22Rv1 (cell line): ENCODE data around the gene RPL11.

Source experiments
- H3K27ac ChIP-seq: fragments of 450-650 bp; 2 replicates; pipeline ENCODE4 v1.5.1; 2017
- ZFX ChIP-seq: fragments of 450-650 bp; IDR thresholded peaks from 2 replicates; pipeline ENCODE4 v1.6.1; 2017; ENCODE audit warnings: antibody characterized with exemption, borderline replicate concordance
- TF ChIP-seq, protein P1 (sequence below): fragments of 450-650 bp; IDR thresholded peaks from 2 replicates; pipeline ENCODE4 v1.5.1; 2017; ENCODE audit warnings: mild to moderate bottlenecking

Gene RPL11

DNA sequence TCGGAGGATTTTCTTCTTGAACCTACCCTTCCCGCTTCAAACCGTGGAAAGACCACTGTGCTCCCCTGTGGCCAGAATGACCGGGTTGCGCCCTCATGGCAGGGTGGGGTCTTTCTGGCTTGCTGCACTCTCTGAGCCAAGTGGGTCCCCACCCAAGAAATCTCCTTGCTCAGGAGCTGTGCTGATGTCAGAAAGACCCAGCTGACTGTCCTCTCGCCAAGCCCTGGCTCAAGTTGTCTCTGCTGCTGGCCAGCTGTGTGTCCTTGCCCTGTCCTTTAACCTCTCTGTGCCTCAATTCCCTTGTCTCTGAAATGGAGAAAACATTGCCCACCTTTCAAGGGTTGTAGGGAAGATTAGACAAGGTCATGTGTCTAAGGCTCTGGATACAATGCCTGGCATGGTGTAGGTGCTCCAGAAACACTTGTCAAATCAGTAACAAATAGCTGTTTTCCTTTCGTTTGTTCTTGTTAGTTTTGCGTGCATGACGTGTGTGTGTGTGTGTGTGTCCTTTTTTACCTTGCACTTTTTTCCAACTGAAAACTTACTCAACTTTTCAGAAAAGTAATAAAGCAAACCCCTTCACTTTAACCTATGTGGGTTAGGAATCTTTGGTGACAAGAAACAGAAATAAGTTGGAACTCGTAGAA, 41.1 kb upstream of the RPL11 start:
- TF ChIP-seq, protein P1, sequence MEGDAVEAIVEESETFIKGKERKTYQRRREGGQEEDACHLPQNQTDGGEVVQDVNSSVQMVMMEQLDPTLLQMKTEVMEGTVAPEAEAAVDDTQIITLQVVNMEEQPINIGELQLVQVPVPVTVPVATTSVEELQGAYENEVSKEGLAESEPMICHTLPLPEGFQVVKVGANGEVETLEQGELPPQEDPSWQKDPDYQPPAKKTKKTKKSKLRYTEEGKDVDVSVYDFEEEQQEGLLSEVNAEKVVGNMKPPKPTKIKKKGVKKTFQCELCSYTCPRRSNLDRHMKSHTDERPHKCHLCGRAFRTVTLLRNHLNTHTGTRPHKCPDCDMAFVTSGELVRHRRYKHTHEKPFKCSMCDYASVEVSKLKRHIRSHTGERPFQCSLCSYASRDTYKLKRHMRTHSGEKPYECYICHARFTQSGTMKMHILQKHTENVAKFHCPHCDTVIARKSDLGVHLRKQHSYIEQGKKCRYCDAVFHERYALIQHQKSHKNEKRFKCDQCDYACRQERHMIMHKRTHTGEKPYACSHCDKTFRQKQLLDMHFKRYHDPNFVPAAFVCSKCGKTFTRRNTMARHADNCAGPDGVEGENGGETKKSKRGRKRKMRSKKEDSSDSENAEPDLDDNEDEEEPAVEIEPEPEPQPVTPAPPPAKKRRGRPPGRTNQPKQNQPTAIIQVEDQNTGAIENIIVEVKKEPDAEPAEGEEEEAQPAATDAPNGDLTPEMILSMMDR: no peak
- TF ChIP-seq ZFX: no peak
- H3K27ac ChIP-seq: peak overlapping the region; percentile 52

DNA sequence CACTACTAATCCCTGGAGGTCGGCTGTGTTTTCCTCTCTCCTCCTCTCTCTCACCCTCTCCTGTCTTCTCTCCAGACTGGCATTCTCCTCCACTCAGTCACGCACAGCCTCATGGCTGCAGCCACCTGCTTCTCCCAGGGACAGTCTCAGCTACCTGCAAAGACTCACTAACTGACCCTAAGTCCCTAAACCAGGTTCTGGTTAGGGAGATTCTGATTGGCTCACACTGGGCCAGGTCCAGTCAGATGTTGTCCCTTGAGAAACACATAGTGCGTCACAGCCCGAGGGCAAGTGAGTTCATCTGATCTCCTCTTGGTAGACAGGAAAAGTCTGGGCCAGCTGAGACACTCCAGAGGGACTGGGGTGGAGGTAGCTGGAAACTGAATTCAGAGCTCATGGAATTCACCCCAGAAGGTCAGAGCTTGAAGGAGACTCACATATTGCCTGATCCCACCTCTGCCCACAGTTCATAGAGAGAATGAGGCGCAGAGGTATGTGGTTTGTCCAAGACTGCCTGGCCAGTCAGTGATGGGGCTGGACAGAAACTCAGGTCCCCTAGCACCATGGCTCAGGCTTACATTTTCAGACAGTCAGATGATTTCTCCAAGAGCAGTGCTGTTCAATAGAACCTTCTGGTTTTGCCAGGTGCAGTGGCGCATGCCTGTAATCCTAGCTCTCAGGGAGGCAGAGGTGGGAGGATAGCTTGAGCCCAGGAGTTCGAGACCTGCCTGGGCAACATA, 40.4 kb upstream of the RPL11 start:
- TF ChIP-seq, protein P1: no peak
- peak overlapping the region; percentile 52 for H3K27ac ChIP-seq

DNA sequence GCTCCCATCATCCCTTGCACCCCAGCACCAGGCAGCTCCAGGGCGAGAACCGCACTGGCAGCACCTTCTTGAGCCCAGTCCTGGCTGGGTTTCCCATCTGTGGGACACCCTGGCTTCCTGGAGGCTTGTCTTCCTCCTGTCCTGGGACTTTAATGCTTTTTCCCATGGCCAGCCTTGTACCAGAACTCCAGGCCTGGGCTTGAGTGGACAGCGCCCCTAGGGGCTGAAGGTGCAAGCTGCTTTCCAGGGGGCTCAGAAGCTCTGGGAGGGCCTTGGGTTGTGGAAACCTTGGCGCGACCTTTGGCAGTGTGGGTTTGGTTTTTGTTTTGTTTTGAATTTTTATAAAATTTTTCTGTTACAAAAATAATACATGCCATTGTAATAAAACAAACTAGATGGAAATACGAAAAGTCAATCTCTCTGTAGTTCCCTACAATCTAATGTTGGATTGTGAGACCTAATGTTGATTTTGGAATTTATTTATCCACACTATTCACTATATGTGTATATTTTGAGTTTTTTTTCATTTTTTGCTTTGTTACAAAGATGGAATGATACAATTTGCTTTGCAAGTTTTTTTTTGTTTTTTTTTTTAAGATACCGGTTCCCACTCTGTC, 33.8 kb upstream of the RPL11 start:
- no peak for TF ChIP-seq ZFX
- TF ChIP-seq, protein P1: peak; percentile 98
- H3K27ac ChIP-seq: no peak overlapping the region

DNA sequence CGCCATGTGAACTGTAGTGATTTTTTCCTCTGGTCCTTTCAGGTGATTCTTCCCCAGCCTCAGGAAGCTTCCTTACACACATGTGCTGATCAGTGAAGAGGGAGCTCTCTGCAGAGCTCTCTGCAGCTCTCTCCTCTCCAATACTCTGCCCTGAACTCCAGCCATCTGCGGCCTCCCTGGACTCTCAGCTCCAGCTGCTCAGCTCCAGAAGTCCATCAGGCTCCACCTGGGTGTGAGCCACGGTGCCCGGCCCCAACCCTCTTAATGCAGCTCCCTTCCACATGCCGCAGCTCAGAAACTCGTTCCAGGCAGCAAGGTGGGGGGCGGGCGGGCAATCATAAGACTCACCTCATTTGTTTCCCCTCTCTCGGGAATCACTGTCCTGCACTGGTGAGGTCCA, 30.9 kb upstream of the RPL11 start:
- TF ChIP-seq, protein P1: no peak
- TF ChIP-seq ZFX: no peak
- H3K27ac ChIP-seq: no peak overlapping the region

DNA sequence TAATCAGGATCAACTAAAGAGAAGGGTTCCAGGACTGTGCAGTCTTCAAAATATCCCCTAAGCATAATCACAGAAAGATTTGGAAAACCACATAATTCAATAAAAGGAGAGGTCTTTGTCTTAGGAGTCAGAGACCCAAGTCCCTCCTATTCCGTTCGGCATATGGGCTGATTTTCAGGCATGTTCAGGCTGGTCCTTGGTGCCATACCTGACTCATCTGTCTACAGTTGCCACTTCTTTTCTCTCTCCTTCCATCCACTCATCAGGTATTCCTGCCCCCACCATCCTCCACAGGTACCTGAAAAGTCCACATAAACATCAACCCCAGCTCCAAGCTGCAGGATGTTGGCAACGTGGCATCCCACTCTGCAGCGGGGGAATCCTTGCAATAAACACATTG, 29.7 kb upstream of the RPL11 start:
- TF ChIP-seq, protein P1: no peak
- TF ChIP-seq ZFX: no peak
- H3K27ac ChIP-seq: no peak overlapping the region

DNA sequence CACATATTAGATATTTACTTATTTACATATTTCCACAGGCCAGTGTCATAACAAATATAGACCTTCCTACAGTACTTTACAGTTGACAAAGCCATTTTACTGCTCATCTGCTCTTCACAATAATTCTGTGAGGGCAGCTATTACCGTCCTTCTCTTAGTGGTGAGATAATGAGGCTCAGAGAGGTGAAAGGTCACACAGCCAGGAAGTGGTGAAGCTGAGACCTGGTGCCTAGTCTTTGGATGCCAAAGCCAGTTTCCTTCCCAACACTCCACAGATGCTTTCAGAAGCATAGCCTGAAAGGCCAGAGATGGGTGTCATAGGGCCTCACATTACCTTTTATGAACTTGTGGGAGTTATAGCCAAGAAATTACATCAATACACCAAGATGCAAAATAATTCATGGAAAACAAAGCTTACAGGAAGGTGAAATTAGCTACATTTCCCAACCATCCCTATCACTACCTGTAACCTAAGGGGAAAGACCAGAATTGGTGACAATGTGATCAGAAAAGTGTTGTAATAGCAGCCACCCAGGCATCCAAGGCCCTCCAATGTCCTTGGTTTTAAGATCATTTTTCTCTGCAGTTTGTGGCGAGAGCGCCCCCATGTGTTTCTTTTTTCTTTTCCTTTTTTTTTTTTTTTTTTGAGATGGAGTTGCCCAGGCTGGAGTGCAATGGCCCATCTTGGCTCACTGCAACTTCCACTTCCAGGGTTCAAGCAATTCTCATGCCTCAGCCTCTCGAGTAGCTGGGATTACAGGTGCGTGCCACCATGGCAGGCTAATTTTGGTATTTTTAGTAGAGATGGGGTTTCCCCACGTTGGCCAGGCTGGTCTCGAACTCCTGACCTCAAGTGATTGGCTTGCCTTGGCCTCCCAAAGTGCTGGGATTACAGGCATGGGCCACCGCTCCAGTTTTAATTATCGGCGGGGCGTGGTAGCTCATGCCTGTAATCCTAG, 26.5 kb upstream of the RPL11 start:
- no peak overlapping the region for H3K27ac ChIP-seq
- no peak for TF ChIP-seq ZFX
- TF ChIP-seq, protein P1: peak; percentile 78
